Posterior vena cava (tissue), 2 donors: Measurements from ENCODE around the gene CCDC106. TPM values are rescaled to one million over a fixed set of nuclear protein-coding genes. Genes with fewer than 3 reads are reported as not detected.

ENCODE experiments used
- DNase-seq: peaks from one replicate; pipeline ENCODE4 v3.0.0-alpha.2; 2020; ENCODE audit warnings: low spot score
- intact Hi-C, 2 donors: fragments of 100-400 bp; cut with DNase I; formaldehyde crosslinking; loops; one replicate each; pipeline versions ENCODE4 v1.14.1 to v1.14.2; 2022 to 2023
- long read RNA-seq, 2 donors: library from polyadenylated mRNA; unstranded; transcript quantifications; one replicate each; pipeline ENCODE4 v2.0.0, GENCODE V29; 2020 to 2021
- total RNA-seq, 2 donors: library from RNA; stranded (reverse); fragmentation: NEBNext Ultra II Directional; extraction: Animal tissue kit (Norgen Biotek cat#: 25700); gene quantifications; one replicate each; pipeline ENCODE4 v1.2.1, GENCODE V29; 2021
- donor health status: DM: yes; HTN: yes; CAD: no.
- donor health status: DM: yes; HTN: yes; CAD: no.

The CCDC106 gene
- total RNA-seq = 10 to 100 TPM in 1 of 2 donors, 1 to 10 TPM in 1; 8.6 to 13.6 TPM
- long read RNA-seq, donor 1, partial matches to known transcripts = 0 of 4 reads
- long read RNA-seq, donor 1, other reads (novel, unspliced or antisense) = 1 of 4 reads
- long read RNA-seq, donor 2, transcript CCDC106-201 (6 exons, 1,546 nt) = major isoform, 7 of 19 reads
- long read RNA-seq, donor 2, transcript CCDC106-202 (5 exons, 2,162 nt) = minor isoform, 6 of 19 reads
- long read RNA-seq, donor 2, partial matches to known transcripts = 1 of 19 reads
- long read RNA-seq, donor 2, other reads (novel, unspliced or antisense) = 1 of 19 reads

GRCh38 chr19:55647732-55648584 is at the start of gene CCDC106:
TSS of gene CCDC106 (plus strand) at chr19:55648212. CDS start at chr19:55649047, 835 bp downstream.
- intact Hi-C loops = no loop called here
- peak; percentile 91 for DNase-seq

DNA sequence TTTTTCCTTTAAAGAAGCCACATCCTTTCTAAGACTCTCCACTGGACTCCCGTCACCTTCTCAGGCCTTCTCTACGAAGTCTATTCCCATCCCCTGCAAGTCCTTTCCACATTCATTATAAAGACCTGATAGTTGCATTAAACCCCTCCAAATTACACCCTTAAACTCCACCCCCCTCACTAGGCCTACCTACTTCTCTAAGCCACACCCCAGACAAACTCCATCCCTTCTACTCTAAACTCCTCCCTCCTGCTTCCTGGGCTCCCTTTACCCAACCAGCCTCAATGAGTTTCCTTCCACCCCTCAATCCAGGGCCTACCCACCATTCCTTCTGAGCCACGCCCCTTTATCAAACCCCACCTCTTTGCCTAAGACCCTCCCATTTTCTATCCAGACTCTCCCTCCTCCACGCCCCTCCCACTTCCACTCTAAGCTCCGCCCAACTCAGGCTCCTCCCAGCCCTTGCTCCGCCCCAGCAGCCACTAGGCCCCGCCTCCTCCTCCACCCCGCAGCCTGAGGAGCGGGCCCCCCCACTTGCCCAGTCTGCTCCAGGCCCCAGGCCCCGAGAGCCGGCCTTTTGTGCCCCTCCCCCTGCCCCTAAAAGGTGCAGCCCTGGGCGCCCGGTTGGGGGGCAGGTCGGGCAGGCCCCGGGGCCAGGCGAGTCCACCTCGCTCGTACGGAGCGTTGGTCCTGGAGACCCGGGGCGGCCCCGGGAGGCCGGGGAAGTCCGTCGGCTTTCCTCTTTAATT is 49.1 kb upstream of the CCDC106 start:
- peak; percentile 98 for DNase-seq
- intact Hi-C loops = no loop called here

- intact Hi-C loops = no loop called here
- peak; percentile 99 for DNase-seq
Measured at GRCh38 chr19:55599468-55599841, 48.6 kb upstream of the CCDC106 start, which contains the start of gene FIZ1. TSS of gene FIZ1 (minus strand) at chr19:55599517. CDS start at chr19:55597865, 1,652 bp downstream.

DNA sequence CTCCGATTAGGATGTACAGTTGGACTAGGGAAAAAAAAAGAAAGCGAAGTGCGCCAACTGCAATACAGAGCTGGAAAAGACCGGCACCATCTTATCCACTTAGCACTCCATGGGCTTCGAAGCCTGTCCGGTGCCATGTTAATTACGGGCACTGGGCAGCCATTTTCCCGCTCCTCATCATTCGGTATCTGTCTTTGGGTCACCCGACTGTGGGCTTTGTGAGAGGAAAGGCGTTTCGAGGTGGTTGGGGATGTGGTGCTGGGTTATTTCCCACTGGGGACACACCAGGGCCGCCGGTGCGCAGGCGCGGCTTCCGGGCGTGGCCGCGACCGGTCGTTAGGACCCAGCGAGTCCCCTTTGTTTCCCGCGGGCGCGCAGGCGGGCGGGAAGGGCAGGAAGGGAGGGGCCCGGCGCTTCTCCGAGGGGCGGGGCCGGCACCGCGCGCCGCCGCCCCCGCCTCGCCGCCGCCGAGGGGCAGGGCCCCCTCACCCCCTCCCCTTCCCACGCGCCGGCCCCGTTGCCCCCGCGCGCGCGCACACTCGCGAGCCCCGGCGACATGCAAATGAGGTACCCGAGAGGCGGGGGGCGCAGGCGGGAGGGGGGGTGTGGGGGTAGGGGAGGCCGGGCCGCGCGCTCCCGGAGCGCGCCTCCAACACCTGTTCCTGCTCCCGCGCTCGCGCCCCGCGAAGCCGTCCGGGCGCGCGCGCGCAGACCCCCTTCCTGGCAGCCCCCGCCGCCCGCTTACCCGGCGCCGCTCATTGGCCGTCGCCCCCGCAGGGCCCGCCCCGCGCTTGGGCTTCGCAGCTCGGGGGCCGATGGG is 48.0 kb upstream of the CCDC106 start, which contains the start of gene ZNF524:
TSS of gene ZNF524 (plus strand) at position 447 of the 820 bp plus-strand sequence. CDS start 1,825 bp downstream, outside the sequence.
- DNase-seq = peak; percentile 95
- intact Hi-C loops = loop anchor here in 1 of 2 donors (5.0 kb wide), 2 partner anchors 1062 to 1133 kb away; no protein-coding TSS in a partner anchor

GRCh38 chr19:55600662-55601028 is 47.4 kb upstream of the CCDC106 start:
- DNase-seq = no peak
- intact Hi-C loops = loop anchor here in 1 of 2 donors (5.0 kb wide), 2 partner anchors 1062 to 1133 kb away; no protein-coding TSS in a partner anchor

GRCh38 chr19:55601084-55601483 is 46.9 kb upstream of the CCDC106 start:
- intact Hi-C loops = loop anchor here in 1 of 2 donors (5.0 kb wide), 2 partner anchors 1061 to 1134 kb away; no protein-coding TSS in a partner anchor
- no peak for DNase-seq

DNA sequence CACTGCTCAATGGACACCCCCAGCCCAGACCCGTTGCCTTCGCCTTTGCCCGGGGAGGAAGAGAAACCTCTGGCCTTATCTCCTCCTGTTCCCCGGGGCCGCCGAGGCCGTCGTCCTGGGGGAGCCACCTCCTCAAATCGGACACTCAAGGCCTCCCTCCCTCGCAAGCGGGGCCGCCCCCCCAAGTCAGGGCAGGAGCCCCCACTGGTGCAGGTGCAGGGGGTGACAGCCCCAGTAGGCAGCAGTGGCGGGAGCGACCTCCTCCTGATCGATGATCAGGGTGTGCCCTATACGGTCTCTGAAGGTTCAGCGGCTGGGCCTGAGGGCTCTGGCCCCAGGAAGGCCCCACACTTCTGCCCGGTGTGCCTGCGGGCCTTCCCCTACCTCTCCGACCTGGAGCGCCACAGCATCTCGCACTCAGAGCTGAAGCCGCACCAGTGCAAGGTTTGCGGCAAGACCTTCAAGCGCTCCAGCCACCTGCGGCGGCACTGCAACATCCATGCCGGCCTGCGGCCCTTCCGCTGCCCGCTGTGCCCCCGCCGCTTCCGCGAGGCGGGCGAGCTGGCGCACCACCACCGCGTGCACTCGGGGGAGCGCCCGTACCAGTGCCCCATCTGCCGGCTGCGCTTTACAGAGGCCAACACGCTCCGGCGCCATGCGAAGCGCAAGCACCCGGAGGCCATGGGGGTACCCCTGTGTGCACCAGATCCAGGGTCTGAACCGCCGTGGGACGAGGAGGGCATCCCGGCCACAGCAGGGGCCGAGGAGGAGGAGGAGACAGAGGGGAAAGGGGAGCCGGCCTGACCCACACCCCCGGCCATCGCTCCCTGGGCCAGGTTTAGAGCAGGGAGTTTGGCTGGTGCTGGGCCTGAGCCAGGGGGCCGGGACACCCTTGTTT is 45.7 kb upstream of the CCDC106 start:
- no peak for DNase-seq
- intact Hi-C loops = loop anchor here in 1 of 2 donors (5.0 kb wide), 2 partner anchors 1060 to 1135 kb away; no protein-coding TSS in a partner anchor

DNA sequence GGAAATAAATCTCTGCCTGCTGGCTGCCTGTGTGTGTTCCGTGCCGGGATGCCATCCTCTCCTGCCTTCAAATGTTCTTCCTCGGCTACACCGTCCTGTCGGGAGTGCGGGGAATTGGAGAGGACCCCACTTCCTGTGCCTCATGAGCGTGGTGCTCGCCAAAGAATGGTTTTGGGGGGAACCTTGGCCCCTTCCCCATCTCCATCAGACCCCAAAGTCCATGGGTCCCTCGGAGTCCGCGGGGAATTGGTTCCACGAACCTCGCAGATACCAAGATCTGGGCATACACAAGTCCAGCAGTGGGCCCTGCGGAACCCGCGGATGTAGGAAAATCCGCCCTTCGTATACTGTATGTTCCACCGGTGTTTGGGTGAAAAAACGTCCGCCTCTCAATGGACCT is 44.9 kb upstream of the CCDC106 start:
- intact Hi-C loops = loop anchor here in 1 of 2 donors (5.0 kb wide), 2 partner anchors 1059 to 1136 kb away; no protein-coding TSS in a partner anchor
- DNase-seq = no peak

DNA sequence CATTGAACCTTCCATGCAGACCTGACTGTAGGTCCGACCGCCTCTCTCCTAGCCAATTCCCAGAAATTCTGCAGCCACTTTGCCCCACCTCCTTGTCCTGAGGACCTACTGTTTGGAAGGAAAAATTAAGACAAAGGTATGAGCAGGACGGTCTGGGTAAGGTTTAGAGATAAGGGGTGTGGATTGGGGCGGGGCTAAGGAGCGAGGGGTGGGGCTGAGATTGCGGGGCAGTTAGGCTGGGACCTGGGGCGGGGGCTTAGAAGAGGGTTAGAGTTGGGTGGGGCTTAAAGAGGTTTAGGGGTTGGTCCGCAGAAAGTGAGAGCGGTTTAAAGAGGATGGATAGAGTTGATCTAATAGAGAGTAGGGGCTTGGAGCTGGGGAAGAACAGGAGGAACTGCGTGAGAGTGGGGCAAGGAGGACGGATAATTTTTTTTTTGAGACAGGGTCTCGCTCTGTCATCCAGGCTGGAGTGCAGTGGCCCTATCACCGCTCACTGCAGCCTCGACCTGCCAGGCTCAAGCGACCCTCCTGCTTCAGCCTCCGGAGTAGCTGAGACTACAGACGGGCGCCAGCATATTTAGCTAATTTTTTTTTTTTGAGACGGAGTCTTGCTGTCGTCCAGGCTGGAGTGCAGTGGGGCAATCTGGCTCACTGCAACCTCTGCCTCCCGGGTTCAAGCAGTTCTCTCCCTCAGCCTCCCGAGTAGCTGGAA is 44.3 kb upstream of the CCDC106 start:
- intact Hi-C loops = loop anchor here in 1 of 2 donors (5.0 kb wide), 2 partner anchors 1059 to 1136 kb away; no protein-coding TSS in a partner anchor
- no peak for DNase-seq

DNA sequence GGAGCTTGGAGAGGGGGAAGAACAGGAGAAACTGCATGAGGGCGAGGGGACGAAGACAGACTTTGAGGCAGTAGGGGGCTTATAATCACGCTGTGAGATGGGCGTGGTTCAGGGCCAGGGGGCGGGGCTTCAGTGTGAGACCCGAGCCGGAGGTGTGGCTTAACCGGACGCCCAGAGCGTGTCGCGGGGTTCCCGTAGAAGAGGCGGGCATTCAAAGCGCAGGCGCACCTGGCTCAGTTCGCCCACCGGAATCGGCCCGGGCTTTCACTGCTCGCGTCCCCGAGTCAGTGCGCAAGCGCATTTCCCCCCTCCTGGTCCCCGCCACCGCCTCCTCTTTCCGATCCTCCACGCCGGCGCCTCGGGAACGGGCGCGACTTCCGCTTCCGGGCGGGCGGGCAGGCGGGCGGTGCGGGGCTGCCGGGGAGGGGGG is 42.8 kb upstream of the CCDC106 start:
- DNase-seq = peak; percentile 99
- intact Hi-C loops = loop anchor here (5.0 kb wide), 1 partner anchor 88 kb away; no protein-coding TSS in a partner anchor

DNA sequence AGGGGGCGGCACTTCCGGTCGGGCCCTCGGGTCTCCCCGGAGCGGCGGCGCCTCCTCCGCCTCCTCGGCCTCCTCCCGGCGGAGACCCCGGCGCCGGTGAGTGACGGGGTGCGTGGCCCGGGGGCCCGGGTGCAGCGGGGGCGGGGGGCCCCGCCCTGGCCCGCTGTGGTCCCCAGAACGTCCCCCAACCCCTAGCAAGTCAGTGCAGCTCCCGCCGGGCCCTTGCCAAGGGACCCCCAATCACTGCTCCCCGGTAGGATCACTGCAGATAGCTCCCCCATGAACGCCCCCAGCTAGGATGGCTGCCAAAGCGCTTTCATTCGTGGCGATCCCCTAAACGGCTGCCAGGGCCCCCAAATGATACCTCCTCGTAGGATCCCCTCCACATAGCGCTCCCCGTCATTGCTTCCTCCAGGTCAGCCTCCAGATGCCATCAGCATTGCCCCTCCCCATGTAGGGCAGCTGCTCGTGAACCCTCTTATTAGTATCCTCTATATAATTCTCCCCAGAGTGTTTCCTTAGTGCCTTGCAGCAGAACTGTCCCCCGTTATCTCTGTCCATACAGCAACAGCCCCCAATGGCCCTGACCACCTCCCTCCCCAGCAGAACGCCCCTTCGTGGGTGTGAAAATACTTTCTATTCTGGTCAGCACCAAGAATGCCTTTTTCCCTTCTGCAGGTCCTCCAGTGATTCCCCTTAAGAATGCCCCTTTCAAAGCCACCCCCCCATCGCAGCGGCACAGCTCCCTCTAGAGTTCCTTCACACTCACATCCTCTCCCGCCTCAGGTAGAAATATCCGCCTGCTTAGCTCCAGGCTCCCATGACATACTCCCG is 42.2 kb upstream of the CCDC106 start, which contains the start of gene ZNF865:
TSS of gene ZNF865 (plus strand) at position 11 of the 834 bp plus-strand sequence. CDS start 7,972 bp downstream, outside the sequence.
- intact Hi-C loops = loop anchor here (5.0 kb wide), 1 partner anchor 89 kb away; no protein-coding TSS in a partner anchor
- DNase-seq = peak; percentile 93

DNA sequence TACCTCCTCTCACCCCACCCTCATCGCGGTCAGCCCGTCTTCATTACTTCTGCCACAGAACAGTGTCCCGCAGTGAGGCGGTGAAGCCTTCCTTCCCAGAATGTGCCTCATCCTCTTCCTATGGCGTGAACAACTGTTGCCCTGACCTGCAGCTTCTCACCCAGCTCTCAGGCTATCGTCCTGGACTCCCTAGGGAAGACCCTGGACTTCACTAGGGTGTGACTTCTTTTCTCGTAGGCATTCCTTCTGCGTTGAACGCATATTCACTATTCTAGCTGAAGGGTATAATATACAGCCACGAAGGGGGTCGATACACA is 41.6 kb upstream of the CCDC106 start:
- intact Hi-C loops = loop anchor here (5.0 kb wide), 1 partner anchor 89 kb away; no protein-coding TSS in a partner anchor
- no peak for DNase-seq

DNA sequence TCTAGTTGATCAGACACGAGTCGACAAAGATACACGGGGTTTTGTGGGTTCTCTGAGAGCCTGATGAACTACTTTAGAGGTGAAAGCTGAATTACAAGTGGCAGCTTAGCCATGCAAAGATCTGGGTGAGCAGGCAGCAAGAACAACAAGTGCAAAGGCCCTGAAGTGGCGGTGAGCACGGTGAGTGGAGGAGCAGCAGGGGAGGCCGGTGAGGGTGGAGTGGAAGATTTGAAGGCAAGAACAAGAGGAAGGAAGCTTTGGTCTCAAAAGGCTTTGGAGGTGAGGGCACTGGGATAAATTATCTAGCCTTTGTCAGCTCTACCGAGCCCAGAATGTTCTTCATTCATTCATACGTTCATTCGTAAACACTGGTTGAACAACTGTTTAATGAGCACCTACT is 41.2 kb upstream of the CCDC106 start:
- no peak for DNase-seq
- intact Hi-C loops = loop anchor here (5.0 kb wide), 1 partner anchor 90 kb away; no protein-coding TSS in a partner anchor

DNA sequence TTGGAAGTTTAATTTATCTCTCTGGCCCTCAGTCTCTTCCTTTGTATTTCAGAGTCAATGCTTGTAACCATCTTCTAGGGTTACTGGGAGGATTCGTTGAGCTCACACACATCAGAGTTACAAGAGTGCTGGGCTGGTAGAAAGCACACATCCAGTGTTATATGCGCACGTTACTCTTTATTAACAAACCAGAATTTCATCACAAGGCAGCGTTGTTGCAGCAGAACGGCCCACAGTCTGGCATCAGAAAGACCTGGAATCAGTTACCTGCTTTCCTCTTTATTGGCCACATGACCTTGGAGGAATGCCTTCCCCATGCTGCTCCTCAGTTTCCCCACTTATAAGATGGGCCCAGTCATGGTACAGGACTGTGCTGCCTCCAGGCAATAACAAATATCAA is 38.7 kb upstream of the CCDC106 start:
- DNase-seq = no peak
- intact Hi-C loops = loop anchor here (5.0 kb wide), 1 partner anchor 92 kb away; no protein-coding TSS in a partner anchor

- no peak for DNase-seq
- intact Hi-C loops = no loop called here
Measured at GRCh38 chr19:55611300-55611982, 36.6 kb upstream of the CCDC106 start.
